ENCODE data around the gene MED15. TPM values are rescaled to one million over a fixed set of nuclear protein-coding genes. Genes with fewer than 3 reads are reported as not detected.

MED15 gene
- polyA plus RNA-seq, 1 experiment = 42.7 TPM

DNA sequence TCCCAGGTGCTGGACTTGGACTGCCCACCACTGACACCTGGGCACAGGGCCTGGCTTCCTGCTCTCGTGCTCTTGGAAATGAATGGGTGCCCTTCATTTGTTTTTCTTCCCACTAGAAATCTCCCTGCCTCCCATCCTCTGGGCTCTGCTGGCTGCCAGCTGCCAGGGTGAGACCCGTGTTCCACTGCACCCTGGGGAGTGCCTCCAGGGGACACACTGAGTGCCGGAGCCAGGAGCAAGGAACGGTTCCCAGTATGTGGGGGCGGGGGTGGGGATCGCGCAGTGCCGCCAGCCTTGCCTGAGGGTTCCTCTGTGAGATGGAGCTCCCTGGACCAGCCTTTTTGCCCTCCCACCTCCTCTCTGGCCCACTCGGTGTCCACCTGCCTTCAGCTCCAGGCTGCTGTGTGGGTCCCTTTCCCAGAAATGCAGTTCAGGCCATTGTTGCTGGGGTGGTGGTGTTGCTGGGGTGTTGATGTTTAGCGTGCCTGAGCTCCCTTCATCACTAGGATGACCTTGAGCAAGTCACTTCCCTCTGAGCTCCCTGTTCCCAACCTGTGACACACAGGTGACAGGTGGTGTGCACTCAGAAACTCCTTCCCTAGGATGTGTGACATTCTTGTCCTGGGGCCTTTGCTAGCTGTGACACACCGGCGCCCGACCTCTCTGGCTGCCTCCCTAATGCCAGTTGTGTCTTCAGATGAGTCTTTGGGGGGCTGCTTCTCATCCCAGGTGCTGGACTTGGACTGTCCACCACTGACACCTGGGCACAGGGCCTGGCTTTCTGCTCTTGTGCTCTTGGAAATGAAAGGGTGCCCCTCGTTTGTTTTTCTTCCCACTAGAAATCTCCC is 72.1 kb downstream of the MED15 start:
- H3K36me3 ChIP-seq (ENCODE audit: control insufficient read depth, insufficient read depth, low read length) = peaks cover 71% of the 10 kb centered on the region
- ChIA-PET CTCF (interaction anchor here (0.5 to 1.1 kb wide), 5 partner anchors 8 to 1112 kb away, joined by 3 read pairs; no protein-coding TSS in a partner anchor), POLR2A (no interaction called here)
- DNase-seq (ENCODE audit: low read depth) = no peak
- TF ChIP-seq, protein P1, sequence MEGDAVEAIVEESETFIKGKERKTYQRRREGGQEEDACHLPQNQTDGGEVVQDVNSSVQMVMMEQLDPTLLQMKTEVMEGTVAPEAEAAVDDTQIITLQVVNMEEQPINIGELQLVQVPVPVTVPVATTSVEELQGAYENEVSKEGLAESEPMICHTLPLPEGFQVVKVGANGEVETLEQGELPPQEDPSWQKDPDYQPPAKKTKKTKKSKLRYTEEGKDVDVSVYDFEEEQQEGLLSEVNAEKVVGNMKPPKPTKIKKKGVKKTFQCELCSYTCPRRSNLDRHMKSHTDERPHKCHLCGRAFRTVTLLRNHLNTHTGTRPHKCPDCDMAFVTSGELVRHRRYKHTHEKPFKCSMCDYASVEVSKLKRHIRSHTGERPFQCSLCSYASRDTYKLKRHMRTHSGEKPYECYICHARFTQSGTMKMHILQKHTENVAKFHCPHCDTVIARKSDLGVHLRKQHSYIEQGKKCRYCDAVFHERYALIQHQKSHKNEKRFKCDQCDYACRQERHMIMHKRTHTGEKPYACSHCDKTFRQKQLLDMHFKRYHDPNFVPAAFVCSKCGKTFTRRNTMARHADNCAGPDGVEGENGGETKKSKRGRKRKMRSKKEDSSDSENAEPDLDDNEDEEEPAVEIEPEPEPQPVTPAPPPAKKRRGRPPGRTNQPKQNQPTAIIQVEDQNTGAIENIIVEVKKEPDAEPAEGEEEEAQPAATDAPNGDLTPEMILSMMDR (IDR thresholded peaks at IDR 0.05; ENCODE audit: insufficient read depth, low read depth, low read length) = no peak
- H3K27me3 ChIP-seq (ENCODE audit: control insufficient read depth, insufficient read depth, low read length) = no peaks in the 10 kb centered on the region
- H3K4me3 ChIP-seq (ENCODE audit: low read depth, low read length) = no peak overlapping the region

DNA sequence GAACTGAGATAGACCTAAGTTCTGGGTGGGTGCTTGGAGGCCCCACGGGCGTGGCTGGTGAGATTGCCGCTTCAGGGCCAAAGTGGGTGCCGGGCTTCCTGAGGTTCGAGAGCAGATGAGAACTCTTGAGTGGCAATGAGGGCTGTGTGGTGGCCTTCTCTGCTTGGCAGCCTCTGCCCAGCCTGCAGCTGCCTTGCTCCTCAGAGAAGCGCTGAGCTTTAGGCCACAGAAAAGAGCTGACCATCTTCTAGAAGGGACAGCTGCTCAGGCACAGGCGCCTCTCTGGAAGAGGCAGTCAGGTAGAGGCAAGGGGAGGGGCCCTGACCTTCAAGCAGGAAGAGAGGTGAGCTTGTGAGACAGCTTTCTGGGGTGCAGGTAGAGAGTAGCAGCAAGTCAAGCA is 72.8 kb downstream of the MED15 start:
- POLR2A ChIA-PET = no interaction called here
- H3K27me3 ChIP-seq (ENCODE audit: control insufficient read depth, insufficient read depth, low read length) = no peaks in the 10 kb centered on the region
- peaks cover 71% of the 10 kb centered on the region for H3K36me3 ChIP-seq (ENCODE audit: control insufficient read depth, insufficient read depth, low read length)
- H3K4me3 ChIP-seq (ENCODE audit: low read depth, low read length) = no peak overlapping the region
- TF ChIP-seq, protein P1 (IDR thresholded peaks at IDR 0.05; ENCODE audit: insufficient read depth, low read depth, low read length) = no peak
- no peak for DNase-seq (ENCODE audit: low read depth)
- CTCF ChIA-PET = interaction anchor here (0.5 to 1.1 kb wide), 4 partner anchors 17 to 1113 kb away, joined by 3 read pairs; no protein-coding TSS in a partner anchor

DNA sequence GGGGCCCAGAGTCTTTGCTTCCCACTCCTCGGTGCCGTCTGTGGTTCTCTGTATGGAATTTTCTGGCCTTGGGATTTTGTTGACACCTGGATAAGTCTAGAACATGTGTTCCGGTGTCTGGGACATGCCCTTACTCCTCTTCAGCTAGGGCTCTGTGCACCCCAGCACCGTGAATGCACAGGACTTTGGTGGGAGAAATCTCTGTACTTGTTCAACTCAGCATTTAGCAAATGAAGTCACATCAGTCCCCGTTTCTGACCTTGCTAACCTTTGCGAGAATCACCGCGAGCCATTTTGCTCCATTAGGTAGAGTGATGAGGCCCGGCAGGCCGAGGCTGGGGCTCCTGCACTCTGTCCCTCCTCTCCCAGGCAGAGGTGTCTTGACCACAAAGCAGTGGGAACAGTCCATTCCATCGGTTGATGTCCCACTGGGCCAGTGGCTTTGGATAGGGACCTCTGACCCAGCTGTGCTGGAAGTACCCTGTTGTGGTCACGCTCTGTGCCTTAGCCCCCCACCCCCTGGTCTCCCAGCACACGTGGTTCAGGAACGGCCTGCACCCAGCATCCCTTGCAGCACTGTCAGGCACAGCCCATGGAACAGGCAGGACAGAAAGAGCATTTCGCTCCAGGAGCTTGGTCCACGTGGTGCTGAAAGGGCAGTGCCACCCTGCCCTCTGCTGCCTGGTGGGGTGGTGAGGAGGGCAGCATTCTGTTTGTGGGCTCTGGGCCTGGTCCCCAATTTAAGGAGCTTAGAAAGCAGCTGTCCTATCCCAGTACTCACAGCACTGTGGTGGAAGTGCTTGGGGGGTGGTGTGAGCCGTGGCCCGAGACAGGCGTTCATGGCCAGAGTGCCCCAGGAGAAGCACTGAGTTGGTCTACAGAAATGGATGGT is 73.4 kb downstream of the MED15 start:
- DNase-seq (ENCODE audit: low read depth) = no peak
- Histone ChIP-seq H3K27me3 (ENCODE audit: control insufficient read depth, insufficient read depth, low read length) (no peaks in the 10 kb centered on the region), H3K36me3 (ENCODE audit: control insufficient read depth, insufficient read depth, low read length) (peaks cover 77% of the 10 kb centered on the region), H3K4me3 (ENCODE audit: low read depth, low read length) (no peak overlapping the region)
- TF ChIP-seq, protein P1 (IDR thresholded peaks at IDR 0.05; ENCODE audit: insufficient read depth, low read depth, low read length) = no peak
- ChIA-PET CTCF (no interaction called here), POLR2A (no interaction called here)

DNA sequence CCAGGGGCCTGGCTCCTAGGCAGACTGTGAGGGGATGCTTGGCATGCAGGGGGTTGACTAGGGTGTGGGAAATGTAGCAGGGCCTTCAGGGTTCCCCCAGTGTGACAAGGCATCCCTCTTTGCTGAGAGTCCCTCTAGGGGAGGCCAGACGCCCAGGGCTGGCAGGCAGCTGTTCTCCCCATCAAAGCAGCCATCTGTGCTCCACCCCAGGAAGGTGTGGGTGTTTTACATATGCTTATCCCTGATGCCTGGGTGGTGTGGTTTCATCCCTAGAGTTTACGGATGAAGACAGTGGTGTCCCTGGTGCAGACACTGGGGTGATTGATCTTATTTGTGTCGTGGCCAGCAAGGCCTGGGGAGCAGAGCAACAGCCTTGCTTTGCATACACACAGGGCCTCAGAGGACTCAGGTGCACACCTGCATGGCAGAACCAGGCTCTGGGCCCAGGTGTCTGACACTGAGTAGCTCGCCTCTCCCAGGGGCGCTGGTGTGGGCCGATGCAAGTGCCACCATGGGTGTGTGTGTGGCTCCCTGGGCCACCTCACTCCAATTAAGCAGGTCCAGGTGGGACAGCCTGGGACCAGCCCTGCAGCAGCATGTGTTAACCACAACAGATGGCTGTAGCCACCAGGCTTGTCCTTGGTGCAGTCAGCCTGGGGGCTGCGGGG is 74.2 kb downstream of the MED15 start:
- ChIA-PET CTCF (no interaction called here), POLR2A (no interaction called here)
- H3K27me3 ChIP-seq (ENCODE audit: control insufficient read depth, insufficient read depth, low read length) = no peaks in the 10 kb centered on the region
- H3K36me3 ChIP-seq (ENCODE audit: control insufficient read depth, insufficient read depth, low read length) = peaks cover 81% of the 10 kb centered on the region
- DNase-seq (ENCODE audit: low read depth) = no peak
- TF ChIP-seq, protein P1 (IDR thresholded peaks at IDR 0.05; ENCODE audit: insufficient read depth, low read depth, low read length) = no peak
- H3K4me3 ChIP-seq (ENCODE audit: low read depth, low read length) = no peak overlapping the region
